Amniotic epithelial cell (primary cell): ENCODE results near the gene MACF1.
"Not testable (repeated sequence)": the region's sequence is repeated elsewhere in the genome, so short reads cannot be mapped to it uniquely, and the experiment has no call there.

Source experiments
- DNase-seq: peaks from one replicate; pipeline ENCODE4 v3.0.0-alpha.2; 2010; ENCODE audit warnings: low read depth

MACF1 gene

GRCh38 chr1:39494671-39495410 lies 290.3 kb downstream of the MACF1 start:
- DNase-seq: no peak

GRCh38 chr1:39496520-39496919 lies 292.0 kb downstream of the MACF1 start:
- not testable (repeated sequence) for DNase-seq

- no peak for DNase-seq
Observed at GRCh38 chr1:39497585-39497984, 293.1 kb downstream of the MACF1 start.

- DNase-seq: not testable (repeated sequence)
Observed at GRCh38 chr1:39498096-39498710, 293.7 kb downstream of the MACF1 start.

GRCh38 chr1:39498821-39499220 lies 294.3 kb downstream of the MACF1 start:
- DNase-seq: not testable (repeated sequence)

- no peak for DNase-seq
Observed at GRCh38 chr1:39499668-39500067, 295.2 kb downstream of the MACF1 start.

- DNase-seq: no peak
Observed at GRCh38 chr1:39500862-39501389, 296.4 kb downstream of the MACF1 start.

- DNase-seq: peak; percentile 67
Observed at GRCh38 chr1:39501666-39502065, 297.2 kb downstream of the MACF1 start.

GRCh38 chr1:39504436-39504835 lies 299.9 kb downstream of the MACF1 start:
- not testable (repeated sequence) for DNase-seq

GRCh38 chr1:39505289-39505688 lies 300.8 kb downstream of the MACF1 start:
- DNase-seq: no peak

GRCh38 chr1:39507230-39507928 lies 302.9 kb downstream of the MACF1 start:
- no peak for DNase-seq

- no peak for DNase-seq
Observed at GRCh38 chr1:39508266-39508665, 303.8 kb downstream of the MACF1 start.

GRCh38 chr1:39508857-39509305 lies 304.4 kb downstream of the MACF1 start:
- peak; percentile 69 for DNase-seq

GRCh38 chr1:39509360-39510009 lies 305.0 kb downstream of the MACF1 start:
- DNase-seq: no peak

- not testable (repeated sequence) for DNase-seq
Observed at GRCh38 chr1:39510570-39511186, 306.2 kb downstream of the MACF1 start.

- not testable (repeated sequence) for DNase-seq
Observed at GRCh38 chr1:39511477-39511876, 307.0 kb downstream of the MACF1 start.

GRCh38 chr1:39512234-39512847 lies 307.8 kb downstream of the MACF1 start:
- not testable (repeated sequence) for DNase-seq

- not testable (repeated sequence) for DNase-seq
Observed at GRCh38 chr1:39514710-39515124, 310.2 kb downstream of the MACF1 start.

GRCh38 chr1:39515131-39516086 lies 310.9 kb downstream of the MACF1 start:
- peak; percentile 20 for DNase-seq

GRCh38 chr1:39516841-39517240 lies 312.3 kb downstream of the MACF1 start:
- not testable (repeated sequence) for DNase-seq
